ENCODE data around the gene ABCA10.

ABCA10 gene

DNA sequence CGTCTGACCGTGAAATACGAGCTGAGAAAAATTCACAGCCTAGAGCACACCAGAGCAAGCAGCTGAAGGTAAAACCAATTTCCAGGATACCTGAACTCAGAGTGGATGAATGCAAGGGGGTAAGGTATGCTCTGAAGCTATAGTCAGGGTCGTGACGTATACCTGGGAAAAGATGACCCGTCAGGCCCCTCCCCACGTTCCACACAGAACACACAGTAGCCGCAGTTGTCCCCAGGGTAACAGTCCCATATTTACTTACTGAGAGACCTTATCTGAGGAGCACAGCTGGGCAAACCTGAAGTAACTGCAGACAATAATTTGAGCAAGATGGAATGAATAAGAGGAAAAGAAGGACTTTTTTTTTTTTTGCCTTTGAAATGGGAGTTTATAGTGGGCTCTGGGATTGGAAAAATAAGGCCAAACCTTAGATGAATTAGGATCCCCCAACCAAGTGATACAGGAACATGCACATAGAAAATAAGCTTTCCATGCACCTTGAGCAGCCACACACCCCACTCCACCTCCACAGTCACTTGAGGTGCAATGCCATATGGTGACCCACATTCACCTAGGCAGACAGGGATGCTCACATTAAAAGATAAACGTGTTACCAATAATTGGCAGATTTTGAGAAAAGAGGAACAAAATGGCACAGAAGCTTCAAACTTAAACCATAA is 124.9 kb downstream of the ABCA10 start:
- TF ChIP-seq, protein P1, sequence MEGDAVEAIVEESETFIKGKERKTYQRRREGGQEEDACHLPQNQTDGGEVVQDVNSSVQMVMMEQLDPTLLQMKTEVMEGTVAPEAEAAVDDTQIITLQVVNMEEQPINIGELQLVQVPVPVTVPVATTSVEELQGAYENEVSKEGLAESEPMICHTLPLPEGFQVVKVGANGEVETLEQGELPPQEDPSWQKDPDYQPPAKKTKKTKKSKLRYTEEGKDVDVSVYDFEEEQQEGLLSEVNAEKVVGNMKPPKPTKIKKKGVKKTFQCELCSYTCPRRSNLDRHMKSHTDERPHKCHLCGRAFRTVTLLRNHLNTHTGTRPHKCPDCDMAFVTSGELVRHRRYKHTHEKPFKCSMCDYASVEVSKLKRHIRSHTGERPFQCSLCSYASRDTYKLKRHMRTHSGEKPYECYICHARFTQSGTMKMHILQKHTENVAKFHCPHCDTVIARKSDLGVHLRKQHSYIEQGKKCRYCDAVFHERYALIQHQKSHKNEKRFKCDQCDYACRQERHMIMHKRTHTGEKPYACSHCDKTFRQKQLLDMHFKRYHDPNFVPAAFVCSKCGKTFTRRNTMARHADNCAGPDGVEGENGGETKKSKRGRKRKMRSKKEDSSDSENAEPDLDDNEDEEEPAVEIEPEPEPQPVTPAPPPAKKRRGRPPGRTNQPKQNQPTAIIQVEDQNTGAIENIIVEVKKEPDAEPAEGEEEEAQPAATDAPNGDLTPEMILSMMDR (conservative IDR thresholded peaks at IDR 0.05; ENCODE audit: low read depth, low read length) = no peak
- no peak for DNase-seq (ENCODE audit: low read depth)
- H3K4me3 ChIP-seq (ENCODE audit: low read length) = no peak overlapping the region

DNA sequence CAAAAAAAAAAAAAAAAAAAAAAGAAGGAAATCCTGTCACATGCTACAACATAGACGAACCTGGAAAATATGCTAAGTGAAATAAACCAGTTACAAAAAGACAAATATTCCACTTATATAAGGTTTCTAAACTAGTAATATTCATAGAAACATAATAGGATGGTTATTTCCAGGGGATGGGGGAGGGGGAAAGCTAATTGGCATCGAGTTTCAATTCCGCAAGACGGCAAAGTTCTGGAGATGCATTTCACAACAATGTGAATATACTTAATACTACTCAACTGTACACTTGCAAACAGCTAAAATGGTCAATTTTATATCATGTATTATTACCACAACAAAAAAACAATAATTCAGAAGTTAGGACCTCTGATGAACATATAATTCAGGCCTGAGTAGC is 130.0 kb downstream of the ABCA10 start:
- H3K4me3 ChIP-seq (ENCODE audit: low read length) = no peak overlapping the region
- TF ChIP-seq, protein P1 (conservative IDR thresholded peaks at IDR 0.05; ENCODE audit: low read depth, low read length) = no peak
- DNase-seq (ENCODE audit: low read depth) = no peak
